Hematopoietic multipotent progenitor cell treated with erythropoietin and hydrocortisone succinate and interleukin-3 and kit ligand, for 15 days (in vitro differentiated cells): Measurements from ENCODE around the gene ADAM12.
A peak's percentile ranks its signal among the peaks of the same experiment; 100 is the strongest.

Source experiments
- DNase-seq: peaks from one replicate; pipeline ENCODE4 v3.0.0-alpha.2; 2015; ENCODE audit warnings: low spot score

ADAM12 gene

DNA sequence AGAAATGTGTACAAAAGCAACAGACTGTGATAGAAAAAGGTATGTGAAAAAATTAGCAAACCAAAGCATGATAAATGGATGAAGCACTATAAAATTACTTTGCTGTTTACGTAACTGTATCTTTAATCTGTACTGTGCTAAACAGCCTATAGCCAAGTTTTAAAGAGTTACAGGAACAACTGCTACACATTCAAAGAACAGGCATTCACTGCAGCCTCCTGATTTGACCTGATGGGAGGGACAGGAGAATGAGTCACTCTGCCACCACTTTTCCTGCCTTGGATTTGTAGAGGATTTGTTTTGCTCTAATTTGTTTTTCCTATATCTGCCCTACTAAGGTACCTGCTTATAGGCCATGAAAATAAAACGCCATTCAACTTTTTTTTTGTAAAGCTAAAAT, 375.8 kb downstream of the ADAM12 start:
- no peak for DNase-seq

DNA sequence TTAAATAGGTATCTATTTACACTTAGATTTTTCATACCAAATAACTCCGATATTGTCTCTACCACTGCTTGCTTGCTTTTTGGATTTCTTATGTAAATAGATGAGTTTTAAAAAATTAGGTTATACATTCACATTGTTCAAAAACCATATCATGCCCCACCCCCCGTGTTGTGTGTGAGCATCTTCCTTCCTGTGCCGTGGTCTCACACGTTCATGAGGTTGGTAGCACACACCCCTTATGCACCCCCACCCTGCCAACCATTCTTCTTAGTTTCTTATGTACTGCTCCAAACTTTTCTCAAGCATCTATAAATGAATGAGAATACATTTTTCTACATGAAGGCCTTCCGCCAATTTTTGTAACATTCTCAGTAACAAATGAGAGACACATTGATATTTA, 376.3 kb downstream of the ADAM12 start:
- no peak for DNase-seq

GRCh38 chr10:126009650-126010049, 378.6 kb downstream of the ADAM12 start:
- DNase-seq = no peak

GRCh38 chr10:126006906-126007305, 381.4 kb downstream of the ADAM12 start:
- DNase-seq = no peak

DNA sequence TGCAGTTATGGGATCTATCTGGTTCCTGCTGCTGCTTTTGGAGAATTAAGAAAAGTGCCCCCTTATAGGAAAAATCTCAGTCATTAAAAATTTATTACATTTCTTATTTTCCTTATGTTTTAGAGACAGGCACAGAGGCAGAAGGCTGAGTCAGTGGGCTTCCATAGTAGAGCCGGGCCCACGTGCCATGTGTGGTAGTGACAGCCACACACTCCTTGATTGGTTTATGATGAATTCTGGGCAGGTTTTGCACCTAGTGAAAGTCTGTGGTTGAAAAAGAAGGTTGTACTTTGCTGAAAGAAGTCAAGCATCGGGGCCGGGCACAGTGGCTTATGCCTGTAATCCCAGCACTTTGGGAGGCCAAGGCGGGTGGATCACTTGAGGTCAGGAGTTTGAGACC, 382.0 kb downstream of the ADAM12 start:
- no peak for DNase-seq

DNA sequence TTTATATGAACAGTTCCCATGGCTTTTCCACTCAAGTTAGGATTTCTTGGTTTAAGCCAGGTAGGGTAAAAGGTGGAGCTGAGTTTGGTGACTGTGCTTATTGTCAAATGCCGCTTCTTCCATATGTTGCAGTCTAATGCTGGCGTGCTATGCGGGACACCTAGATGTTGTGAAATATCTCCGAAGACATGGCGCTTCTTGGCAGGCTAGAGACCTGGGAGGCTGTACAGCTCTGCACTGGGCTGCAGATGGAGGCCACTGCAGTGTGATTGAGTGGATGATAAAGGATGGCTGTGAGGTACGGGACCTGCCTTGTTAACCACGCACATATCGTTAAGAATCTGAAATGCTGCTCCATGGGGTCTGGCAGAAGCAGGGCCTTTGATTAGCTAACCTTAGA, 383.5 kb downstream of the ADAM12 start:
- no peak for DNase-seq

- DNase-seq = no peak
These were observed 386.7 kb downstream of the ADAM12 start for GRCh38 chr10:126001576-126001975.

GRCh38 chr10:125999694-126000093, 388.6 kb downstream of the ADAM12 start:
- no peak for DNase-seq

GRCh38 chr10:125997586-125997985, 390.7 kb downstream of the ADAM12 start:
- DNase-seq = no peak

- no peak for DNase-seq
These were observed 392.5 kb downstream of the ADAM12 start for GRCh38 chr10:125995726-125996304.

DNA sequence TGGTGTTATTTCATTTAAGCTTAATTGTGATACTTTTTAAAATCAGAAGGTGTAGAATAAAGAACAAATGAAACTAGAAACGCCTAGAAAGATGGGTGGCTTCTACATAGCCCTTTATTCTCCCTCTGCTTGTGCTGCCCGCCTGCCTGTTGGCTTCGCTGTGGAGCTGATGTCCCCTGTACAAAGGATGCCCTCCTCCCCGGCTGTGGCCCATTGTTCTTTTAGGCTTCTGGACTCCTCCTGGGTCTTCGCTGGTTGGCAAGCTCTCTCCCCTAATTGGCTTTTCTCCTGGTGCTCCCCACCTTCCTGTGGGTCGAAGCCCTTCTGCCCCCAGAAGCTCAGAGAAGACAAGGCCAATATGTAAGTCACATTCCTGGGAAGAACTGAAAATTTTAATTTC, 393.7 kb downstream of the ADAM12 start:
- no peak for DNase-seq

- DNase-seq = no peak
These were observed 396.0 kb downstream of the ADAM12 start for GRCh38 chr10:125992254-125992653.

- no peak for DNase-seq
These were observed 396.9 kb downstream of the ADAM12 start for GRCh38 chr10:125991392-125991791.

DNA sequence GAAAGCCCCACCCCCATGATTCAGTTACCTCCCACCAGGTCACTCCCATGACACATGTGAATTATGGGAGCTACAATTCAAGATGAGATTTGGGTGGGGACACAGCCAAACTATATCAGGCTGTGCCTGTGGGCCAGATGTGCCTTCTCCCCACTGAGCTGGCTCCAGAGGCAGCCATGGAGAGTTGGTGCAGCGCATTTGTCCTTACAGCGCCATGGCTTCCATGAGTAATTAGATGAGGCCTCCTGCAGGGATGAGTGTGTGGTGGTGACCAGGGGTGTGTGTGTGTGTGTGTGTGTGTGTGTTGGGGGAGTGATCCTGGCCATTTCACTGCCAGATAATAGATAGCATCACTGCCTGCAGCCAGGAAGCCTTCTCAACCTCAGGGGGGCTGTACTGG, 397.3 kb downstream of the ADAM12 start:
- no peak for DNase-seq

DNA sequence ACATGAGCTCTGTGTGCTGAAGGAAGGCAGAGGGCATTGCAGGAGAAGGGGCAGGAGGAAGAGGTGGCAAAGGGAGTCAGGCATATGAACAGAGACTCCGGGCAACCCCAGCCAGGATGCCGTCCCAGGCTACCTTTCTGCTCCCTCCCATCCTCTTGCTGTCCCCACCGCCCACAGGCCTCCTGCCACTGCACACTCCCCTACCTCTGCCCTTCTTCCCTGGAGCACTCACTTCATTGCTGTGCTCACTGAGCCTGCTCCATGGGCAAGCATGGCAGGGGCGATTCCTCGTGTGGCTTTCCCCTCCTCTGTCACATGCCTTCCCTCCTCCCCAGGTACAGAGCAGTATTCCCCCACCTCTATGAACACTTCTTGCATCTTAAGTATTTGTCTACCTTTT, 398.5 kb downstream of the ADAM12 start:
- DNase-seq = no peak

GRCh38 chr10:125985557-125986240, 402.6 kb downstream of the ADAM12 start:
- no peak for DNase-seq

DNA sequence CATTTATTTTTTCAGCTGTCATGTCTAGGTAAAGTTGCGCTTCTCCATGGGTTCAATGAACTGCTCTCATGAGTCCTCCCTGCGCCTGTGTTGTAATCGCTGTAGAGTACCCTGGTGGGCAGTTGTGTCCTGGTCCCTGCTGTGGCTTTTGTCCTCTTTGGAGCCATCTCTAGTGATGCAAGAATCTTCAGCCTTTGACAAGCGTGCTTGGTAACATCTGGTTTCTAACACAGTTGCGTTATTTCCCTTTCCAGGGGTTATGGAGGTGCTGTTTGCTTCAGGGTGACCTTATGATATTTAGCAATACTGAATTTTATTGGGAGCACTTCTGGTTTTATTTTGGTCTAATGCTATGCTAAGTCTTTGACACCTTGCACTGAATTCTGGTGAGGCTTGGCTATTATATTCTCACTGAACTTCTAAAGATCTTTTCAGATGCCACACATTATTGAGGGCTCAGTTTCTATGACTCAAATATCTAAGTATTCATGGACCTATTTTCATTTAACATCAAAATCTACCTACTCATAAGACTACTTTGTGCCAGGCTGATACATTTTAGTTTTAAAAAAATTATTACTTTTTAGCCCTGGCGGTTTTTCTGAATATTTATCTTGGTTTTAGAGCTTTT, 403.3 kb downstream of the ADAM12 start:
- no peak for DNase-seq

GRCh38 chr10:125984346-125984745, 403.9 kb downstream of the ADAM12 start:
- DNase-seq = no peak

GRCh38 chr10:125983656-125984055, 404.6 kb downstream of the ADAM12 start:
- DNase-seq = no peak

GRCh38 chr10:125983161-125983560, 405.1 kb downstream of the ADAM12 start:
- DNase-seq = no peak

- peak; percentile 69 for DNase-seq
These were observed 405.9 kb downstream of the ADAM12 start for GRCh38 chr10:125982260-125982948.

DNA sequence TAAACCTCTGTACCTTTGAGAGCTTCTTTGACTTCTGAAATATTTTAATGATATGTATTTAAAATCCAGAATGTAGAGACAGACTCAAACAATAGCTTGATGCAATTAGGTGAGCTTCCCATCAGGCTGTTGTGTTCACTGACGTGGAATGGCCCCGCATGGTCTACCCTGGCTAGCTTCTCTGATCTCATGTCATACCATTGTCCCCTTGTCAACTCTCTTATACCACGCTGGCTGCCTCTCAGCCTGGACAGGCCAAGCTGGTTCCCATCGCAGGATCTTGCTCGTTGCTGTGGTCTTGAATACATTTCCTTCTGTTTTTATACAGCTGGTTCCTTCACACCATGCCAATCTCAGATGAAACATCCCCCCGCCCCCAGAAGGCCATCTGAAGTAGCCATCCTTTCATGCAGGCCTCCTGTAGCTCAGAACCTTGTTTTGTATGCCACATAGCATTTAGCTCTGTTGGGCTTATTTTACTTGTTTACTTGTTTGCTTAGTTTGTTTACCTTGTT, 407.7 kb downstream of the ADAM12 start:
- DNase-seq = no peak

DNA sequence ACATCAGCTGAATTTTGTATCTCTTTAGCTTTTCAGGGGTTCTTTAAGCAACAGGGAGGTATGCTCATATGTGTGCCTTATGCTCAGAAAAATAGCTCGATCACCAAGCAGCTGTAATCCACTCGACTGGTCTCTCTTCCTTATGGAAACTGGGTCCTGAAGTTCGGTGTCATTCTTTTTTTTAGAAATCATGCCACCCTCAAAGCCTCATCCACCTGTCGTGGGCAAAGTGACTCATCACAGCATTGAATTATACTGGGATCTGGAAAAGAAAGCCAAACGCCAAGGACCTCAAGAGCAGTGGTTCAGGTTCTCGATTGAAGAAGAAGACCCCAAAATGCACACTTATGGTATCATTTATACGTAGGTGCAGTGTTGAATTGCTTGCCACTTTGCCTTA, 408.3 kb downstream of the ADAM12 start:
- no peak for DNase-seq
